ENCODE data around the gene MYO5C.

MYO5C gene

DNA sequence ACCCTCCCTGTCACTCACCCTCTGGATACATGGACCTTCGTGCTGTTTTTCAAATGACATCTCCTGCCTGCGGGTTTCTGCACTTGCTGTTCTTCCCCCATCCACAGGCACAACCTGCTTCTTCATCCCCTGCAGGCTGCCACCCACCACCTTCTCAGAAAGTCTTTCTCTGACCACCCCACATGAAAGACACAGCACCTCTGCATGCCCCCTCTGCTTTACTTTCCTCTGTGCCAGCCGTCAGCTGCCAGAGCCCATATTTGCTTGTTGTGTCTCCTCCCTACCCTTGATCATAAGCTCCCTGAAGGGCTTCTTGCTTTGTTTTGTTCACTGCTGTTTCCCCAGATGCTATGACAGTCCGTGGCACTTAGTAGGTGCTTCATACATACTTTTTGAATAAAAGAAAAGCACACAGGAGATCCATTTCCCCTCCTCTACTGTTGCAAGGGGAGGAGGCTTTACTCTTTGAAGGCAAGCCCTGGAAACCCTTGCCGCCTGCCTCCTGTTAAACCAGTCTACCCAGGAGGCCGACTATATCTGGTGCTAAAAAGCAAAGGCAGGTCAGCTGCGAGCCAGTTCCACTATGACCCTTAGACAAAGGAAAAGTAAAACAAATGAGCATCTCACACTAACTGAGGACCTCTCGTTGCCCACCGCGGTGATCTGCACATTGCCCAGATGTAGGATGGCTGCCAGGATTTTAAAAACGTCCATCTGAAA is 31.9 kb downstream of the MYO5C start:
- no peak for DNase-seq (ENCODE audit: low read depth)
- no peak overlapping the region for H3K4me3 ChIP-seq (ENCODE audit: low read depth, low read length)
- TF ChIP-seq POLR2A (IDR thresholded peaks at IDR 0.05; ENCODE audit: extremely low read depth, insufficient read length), result no peak
- no peak for TF ChIP-seq MYC (IDR thresholded peaks at IDR 0.05; ENCODE audit: low read depth, low read length)

DNA sequence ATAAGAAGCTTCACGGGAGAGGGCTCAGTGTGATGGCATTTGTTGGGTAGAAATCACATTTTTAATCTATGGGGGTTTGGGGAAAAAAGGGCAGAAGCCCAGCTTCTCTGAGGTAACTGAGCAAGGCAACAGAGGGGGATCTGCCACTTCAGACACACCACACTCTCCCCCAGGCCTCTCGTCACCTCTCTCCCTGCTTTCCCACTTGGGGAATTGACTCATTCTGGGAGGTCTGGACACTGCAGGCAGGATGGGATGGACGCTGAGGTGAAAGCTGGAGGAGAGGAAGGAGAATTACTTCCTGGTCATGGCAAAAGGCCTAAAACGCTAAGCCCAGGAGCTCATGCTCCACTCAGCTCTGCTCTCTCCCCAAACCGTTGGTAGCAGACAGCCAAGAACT is 33.2 kb downstream of the MYO5C start:
- no peak overlapping the region for H3K4me3 ChIP-seq (ENCODE audit: low read depth, low read length)
- no peak for DNase-seq (ENCODE audit: low read depth)
- TF ChIP-seq, protein P1, sequence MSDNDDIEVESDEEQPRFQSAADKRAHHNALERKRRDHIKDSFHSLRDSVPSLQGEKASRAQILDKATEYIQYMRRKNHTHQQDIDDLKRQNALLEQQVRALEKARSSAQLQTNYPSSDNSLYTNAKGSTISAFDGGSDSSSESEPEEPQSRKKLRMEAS (IDR thresholded peaks at IDR 0.05; ENCODE audit: low read depth, low read length), result no peak
- TF ChIP-seq POLR2A (IDR thresholded peaks at IDR 0.05; ENCODE audit: extremely low read depth, insufficient read length) (no peak), CTCF (IDR thresholded peaks at IDR 0.05; ENCODE audit: low read depth, low read length) (no peak), MYC (IDR thresholded peaks at IDR 0.05; ENCODE audit: low read depth, low read length) (no peak)

DNA sequence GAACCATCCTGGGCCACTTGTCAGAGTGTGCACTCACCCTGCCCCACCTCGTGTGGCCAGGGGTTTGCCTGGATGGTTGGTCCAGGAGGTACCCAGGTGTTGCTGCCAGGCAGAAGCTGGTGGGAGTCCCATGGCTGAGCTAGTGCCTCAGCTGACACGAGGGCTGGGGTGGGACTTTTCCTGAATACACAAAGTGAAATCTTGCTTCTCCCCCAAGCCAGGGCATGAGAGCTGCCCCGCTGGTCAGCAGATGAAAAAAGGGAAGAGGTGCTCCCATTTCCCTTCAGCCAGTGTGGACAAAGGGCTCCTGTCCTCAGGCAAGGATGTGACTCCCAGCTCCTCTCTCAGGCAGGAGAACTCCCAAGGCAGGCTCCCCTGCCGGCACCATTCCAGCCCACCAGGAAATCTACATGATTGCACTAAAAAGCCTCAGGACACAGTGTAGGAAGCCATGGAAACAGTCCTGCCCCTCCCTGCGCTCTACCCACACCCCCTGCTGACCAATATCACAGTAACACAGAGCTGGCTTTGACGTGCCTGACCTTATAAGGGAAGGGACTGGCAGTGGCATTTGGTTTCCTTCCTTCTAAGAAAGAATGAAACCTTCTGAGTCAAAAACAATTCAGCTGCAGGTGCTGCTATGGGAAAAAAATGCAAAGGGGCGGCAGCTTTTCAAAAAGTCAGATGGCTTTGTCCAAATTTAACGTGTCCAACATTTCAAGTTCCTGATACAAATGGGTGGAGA is 33.9 kb downstream of the MYO5C start:
- peak; percentile 54 for DNase-seq (ENCODE audit: low read depth)
- no peak overlapping the region for H3K4me3 ChIP-seq (ENCODE audit: low read depth, low read length)

GRCh38 chr15:52261026-52261425 is 34.6 kb downstream of the MYO5C start:
- DNase-seq (ENCODE audit: low read depth), result no peak
- TF ChIP-seq MYC (IDR thresholded peaks at IDR 0.05; ENCODE audit: low read depth, low read length), result no peak
- TF ChIP-seq, protein P1 (IDR thresholded peaks at IDR 0.05; ENCODE audit: low read depth, low read length), result no peak
- TF ChIP-seq CTCF (IDR thresholded peaks at IDR 0.05; ENCODE audit: low read depth, low read length), result no peak
- TF ChIP-seq POLR2A (IDR thresholded peaks at IDR 0.05; ENCODE audit: extremely low read depth, insufficient read length), result no peak
- no peak overlapping the region for H3K4me3 ChIP-seq (ENCODE audit: low read depth, low read length)

More for the DNA sequence above, 33.9 kb downstream of the MYO5C start:
- no peak for TF ChIP-seq POLR2A (IDR thresholded peaks at IDR 0.05; ENCODE audit: extremely low read depth, insufficient read length)
- TF ChIP-seq, protein P1 (IDR thresholded peaks at IDR 0.05; ENCODE audit: low read depth, low read length), result no peak
- TF ChIP-seq CTCF (IDR thresholded peaks at IDR 0.05; ENCODE audit: low read depth, low read length), result no peak
- TF ChIP-seq MYC (IDR thresholded peaks at IDR 0.05; ENCODE audit: low read depth, low read length), result no peak

DNA sequence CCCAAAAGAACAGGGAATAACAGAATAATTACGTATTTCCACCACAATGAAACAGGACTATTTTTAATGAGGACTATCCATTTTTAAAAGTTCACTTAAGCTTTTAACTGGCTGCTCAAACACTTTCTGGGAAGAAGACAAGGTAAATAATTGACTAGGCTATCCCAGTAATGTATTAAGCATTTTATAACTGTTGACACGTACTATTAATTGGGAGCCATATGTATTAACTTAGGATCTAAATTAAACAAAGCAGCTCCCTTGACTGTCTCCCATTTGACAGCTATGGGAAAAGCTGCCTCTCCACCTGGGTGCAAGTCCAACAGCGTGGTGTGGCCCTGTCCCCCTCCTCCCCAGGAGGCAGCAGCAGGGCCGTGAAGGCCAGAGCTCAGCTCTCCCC is 36.1 kb downstream of the MYO5C start:
- TF ChIP-seq CTCF (IDR thresholded peaks at IDR 0.05; ENCODE audit: low read depth, low read length) (no peak), POLR2A (IDR thresholded peaks at IDR 0.05; ENCODE audit: extremely low read depth, insufficient read length) (no peak), MYC (IDR thresholded peaks at IDR 0.05; ENCODE audit: low read depth, low read length) (no peak)
- TF ChIP-seq, protein P1 (IDR thresholded peaks at IDR 0.05; ENCODE audit: low read depth, low read length), result no peak
- DNase-seq (ENCODE audit: low read depth), result no peak
- H3K4me3 ChIP-seq (ENCODE audit: low read depth, low read length), result no peak overlapping the region

DNA sequence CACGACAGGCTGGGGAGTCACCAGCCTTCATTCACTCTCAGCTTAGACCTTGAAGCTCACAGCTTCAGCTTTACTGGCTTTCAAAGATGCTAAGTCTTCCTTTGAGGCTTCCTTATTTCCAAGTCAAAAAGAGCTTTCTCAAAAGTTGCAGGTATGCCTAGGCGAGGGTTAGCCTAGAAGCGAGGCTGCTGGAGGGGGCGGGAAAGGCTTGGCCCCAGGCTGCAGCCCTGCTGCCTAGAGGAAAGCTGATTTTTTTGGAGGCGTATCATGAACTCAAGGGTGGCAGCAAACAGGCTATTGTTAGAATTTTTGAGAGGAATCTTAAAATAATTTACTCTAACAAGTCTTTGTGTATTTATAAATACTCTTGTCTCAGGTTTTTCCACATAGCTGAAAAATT is 37.1 kb downstream of the MYO5C start:
- no peak overlapping the region for H3K4me3 ChIP-seq (ENCODE audit: low read depth, low read length)
- no peak for DNase-seq (ENCODE audit: low read depth)
- TF ChIP-seq MYC (IDR thresholded peaks at IDR 0.05; ENCODE audit: low read depth, low read length) (no peak), CTCF (IDR thresholded peaks at IDR 0.05; ENCODE audit: low read depth, low read length) (no peak), POLR2A (IDR thresholded peaks at IDR 0.05; ENCODE audit: extremely low read depth, insufficient read length) (no peak)
- TF ChIP-seq, protein P1 (IDR thresholded peaks at IDR 0.05; ENCODE audit: low read depth, low read length), result no peak

Measured in NB4 (cell line).